AG04449 (cell line): ENCODE data around the gene GALNT7.
A peak's percentile ranks its signal among the peaks of the same experiment; 100 is the strongest.

Experiments used
- CTCF ChIA-PET: fragments of 350-600 bp; formaldehyde crosslinking; extraction: SDS; loops from one replicate; lab custom pipeline; 2021; ENCODE audit warnings: antibody characterized with exemption; lab: Yijun Ruan, JAX
- POLR2A ChIA-PET: fragments of 400-600, 350-600 bp; formaldehyde crosslinking; extraction: SDS; loops from one replicate; lab custom pipeline; 2020; ENCODE audit warnings: antibody characterized with exemption, inconsistent platforms; lab: Yijun Ruan, JAX
- DNase-seq: peaks from one replicate; pipeline ENCODE4 v3.0.0-alpha.2; 2010; ENCODE audit warnings: low read depth, low spot score
- H3K4me3 ChIP-seq: 2 replicates; pipeline ENCODE4 v1.5.1; 2011; ENCODE audit warnings: low read depth, mild to moderate bottlenecking, control low read depth, low read length
- TF ChIP-seq, protein P1 (sequence below): IDR thresholded peaks from one replicate; pipeline ENCODE4 v1.5.1; 2011; ENCODE audit warnings: mild to moderate bottlenecking, moderate library complexity, low read length, control low read depth, inconsistent platforms; ENCODE audit not compliant: insufficient read depth; ENCODE audit errors: missing control alignments

The GALNT7 gene

DNA sequence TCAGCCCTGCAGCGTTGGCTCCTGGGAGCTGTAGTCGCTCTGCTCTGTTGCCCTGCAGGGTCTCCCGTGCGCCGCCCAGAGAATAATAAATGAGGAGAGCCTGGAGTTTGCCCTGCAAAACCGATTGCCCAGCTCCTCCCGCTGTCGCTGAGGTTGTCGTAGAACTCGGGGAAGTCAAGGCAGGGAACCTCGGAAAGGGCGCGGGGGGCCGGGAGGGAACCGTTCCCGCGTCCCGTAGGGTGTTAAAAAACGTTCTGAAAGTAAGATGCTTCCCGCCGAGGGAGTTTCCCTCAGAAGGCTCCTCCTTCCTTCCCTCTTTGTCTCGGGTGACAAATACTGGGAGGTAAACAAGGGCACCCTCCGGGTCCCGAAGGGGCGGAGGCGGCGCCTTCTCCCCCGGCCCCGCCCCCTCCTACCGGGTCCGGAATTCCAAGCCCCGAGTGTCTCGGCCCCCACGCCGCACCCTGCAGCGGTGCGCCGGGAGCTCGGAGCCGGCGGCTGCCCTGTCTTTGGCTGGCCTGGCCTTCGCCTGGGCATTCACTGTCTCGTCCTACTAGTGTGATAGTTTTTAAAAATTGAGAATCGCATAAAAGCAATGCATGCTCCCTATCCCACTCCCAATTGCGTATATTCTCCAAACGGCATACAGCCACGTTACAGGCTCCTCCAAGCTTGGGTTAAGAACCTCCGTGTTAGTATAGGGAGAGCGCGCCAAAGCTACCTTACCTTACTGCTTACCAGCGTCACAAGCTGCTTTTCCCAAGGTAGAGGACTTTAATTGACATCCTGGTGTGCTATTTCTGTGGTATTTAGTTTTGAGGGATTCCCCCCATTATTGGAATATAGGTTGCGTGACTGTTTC, 166.5 kb downstream of the GALNT7 start:
- peak overlapping the region; percentile 86 for H3K4me3 ChIP-seq
- CTCF ChIA-PET = interaction anchor here (0.7 to 7.6 kb wide), 10 partner anchors 10 to 322 kb away, joined by 3 to 68 read pairs (median 3); no protein-coding TSS in a partner anchor
- POLR2A ChIA-PET = interaction anchor here (0.5 to 4.0 kb wide), 17 partner anchors 10 to 192 kb away, joined by 3 to 52 read pairs (median 4); partner anchors contain the start of gene SAP30
- TF ChIP-seq, protein P1, sequence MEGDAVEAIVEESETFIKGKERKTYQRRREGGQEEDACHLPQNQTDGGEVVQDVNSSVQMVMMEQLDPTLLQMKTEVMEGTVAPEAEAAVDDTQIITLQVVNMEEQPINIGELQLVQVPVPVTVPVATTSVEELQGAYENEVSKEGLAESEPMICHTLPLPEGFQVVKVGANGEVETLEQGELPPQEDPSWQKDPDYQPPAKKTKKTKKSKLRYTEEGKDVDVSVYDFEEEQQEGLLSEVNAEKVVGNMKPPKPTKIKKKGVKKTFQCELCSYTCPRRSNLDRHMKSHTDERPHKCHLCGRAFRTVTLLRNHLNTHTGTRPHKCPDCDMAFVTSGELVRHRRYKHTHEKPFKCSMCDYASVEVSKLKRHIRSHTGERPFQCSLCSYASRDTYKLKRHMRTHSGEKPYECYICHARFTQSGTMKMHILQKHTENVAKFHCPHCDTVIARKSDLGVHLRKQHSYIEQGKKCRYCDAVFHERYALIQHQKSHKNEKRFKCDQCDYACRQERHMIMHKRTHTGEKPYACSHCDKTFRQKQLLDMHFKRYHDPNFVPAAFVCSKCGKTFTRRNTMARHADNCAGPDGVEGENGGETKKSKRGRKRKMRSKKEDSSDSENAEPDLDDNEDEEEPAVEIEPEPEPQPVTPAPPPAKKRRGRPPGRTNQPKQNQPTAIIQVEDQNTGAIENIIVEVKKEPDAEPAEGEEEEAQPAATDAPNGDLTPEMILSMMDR = no peak
- no peak for DNase-seq

DNA sequence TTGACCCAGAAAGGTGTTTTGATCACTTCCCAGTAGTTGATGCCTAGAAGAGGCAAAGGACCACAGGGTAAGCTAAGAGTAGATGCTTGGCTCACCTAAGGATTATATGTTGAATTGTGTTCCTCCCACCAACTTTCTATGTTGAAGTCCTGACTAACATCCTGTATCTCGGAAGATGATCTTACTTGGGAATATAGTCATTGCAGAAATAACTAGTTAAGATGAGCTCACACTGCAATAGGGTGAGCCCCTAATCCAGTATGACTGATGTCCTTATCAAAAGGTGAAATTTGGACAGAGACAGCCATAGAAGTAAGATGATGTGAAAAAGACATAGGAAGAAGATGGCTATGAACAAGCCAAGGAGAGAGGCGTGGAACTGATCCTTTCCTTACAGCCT, 168.9 kb downstream of the GALNT7 start:
- H3K4me3 ChIP-seq = no peak overlapping the region
- TF ChIP-seq, protein P1 = no peak
- no peak for DNase-seq
- CTCF ChIA-PET = no interaction called here
- POLR2A ChIA-PET = interaction anchor here (0.6 to 1.0 kb wide), 2 partner anchors 33 to 34 kb away, joined by 3 read pairs; partner anchors contain the start of gene SAP30

DNA sequence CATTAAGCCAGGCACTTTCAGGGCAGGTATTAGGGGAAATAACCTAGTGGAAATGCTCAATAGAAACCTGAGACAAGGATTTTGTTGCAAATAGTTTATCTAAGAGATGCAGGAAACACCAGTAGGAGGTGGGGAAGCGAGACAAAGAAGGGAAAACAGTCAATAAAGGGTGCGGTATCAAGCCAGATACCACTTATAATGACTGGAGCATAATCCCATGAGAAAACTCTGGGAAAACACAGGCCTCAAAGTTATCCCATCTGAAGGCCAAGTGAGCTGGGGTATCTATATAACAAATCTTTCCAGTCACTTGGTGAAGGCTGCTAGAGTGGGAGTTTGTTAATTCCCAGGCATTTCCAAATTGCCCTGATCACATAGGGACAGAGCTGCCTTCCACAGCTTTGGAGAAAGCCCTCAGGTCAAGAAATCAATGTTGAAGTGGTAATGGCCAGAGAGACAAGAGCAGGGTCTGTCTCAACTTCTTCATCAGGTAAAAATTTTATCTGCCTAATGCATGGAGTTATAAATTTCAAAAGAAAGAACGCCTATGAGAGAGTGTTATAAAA, 175.3 kb downstream of the GALNT7 start:
- no peak for DNase-seq
- ChIA-PET POLR2A (no interaction called here), CTCF (interaction anchor here (1.9 kb wide), 1 partner anchor 25 kb away, joined by 6 read pairs; no protein-coding TSS in a partner anchor)
- no peak overlapping the region for H3K4me3 ChIP-seq
- TF ChIP-seq, protein P1 = no peak

DNA sequence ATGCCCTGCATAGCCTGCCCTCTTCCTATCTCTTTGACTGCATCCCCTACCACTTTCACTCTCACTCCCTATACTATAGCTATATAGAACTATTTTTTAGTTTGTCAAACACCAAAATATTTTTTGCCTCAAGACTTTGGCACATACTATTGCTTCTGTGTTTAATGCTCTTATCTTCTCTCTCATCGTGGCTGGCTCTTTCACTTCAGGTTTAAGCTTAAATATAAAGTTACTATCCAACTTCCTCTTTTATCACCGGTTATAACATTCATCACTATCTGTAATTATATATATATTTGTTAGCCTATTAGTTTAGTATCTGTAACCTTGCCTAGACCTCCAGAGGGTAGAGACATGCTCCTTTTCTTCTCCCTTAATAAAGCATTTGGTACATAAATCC, 177.0 kb downstream of the GALNT7 start:
- POLR2A ChIA-PET = interaction anchor here (0.9 to 2.6 kb wide), 3 partner anchors 11 to 25 kb away, joined by 3 to 22 read pairs (median 3); partner anchors contain the start of genes HMGB2 and SAP30
- H3K4me3 ChIP-seq = no peak overlapping the region
- DNase-seq = no peak
- CTCF ChIA-PET = interaction anchor here (0.7 to 2.7 kb wide), 5 partner anchors 10 to 74 kb away, joined by 3 to 20 read pairs (median 5); no protein-coding TSS in a partner anchor
- TF ChIP-seq, protein P1 = no peak

DNA sequence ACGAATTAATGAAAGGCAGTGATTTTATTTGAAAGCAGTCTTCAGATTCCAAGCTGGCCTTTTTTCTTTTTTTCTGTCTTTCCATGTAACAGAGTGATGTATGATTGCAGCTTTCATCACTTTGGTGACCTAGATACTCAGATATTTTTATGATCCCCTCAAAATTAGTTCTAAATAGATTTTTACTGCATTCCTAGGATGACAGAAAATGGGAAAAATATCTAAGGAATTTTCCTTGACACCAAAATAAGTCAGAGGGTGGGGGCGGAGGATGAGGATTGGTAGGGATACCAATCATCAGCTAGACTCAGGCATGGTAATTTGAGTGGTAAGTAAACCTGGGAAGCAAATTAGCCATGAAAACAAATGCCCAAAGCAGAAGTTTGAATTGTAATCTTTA, 177.5 kb downstream of the GALNT7 start:
- TF ChIP-seq, protein P1 = no peak
- POLR2A ChIA-PET = interaction anchor here (0.6 to 2.6 kb wide), 4 partner anchors 11 to 24 kb away, joined by 3 to 22 read pairs (median 3); partner anchors contain the start of genes HMGB2 and SAP30
- no peak for DNase-seq
- H3K4me3 ChIP-seq = no peak overlapping the region
- CTCF ChIA-PET = interaction anchor here (1.0 to 2.7 kb wide), 3 partner anchors 10 to 15 kb away, joined by 4 to 20 read pairs (median 9); no protein-coding TSS in a partner anchor

DNA sequence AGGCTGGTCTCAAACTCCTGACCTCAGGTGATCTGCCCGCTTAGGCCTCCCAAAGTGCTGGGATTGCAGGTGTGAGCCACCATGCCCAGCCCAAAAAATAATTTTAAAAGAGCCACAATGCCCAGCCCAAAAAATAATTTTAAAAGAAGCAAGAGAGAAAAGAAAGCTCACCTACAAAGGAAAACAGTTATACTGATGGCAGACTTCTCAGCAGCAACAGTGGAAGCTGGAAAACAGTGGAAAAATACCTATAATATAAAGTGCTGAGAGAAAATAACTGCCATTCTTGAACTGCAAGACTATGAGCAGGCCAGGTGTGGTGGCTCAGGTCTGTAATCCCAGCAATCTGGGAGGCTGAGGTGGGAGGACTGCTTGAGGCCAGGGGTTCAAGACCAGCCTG, 178.9 kb downstream of the GALNT7 start:
- POLR2A ChIA-PET = interaction anchor here (2.6 kb wide), 1 partner anchor 13 kb away, joined by 22 read pairs; the partner anchor contains the start of gene HMGB2
- CTCF ChIA-PET = interaction anchor here (0.9 to 2.7 kb wide), 4 partner anchors 9 to 28 kb away, joined by 3 to 20 read pairs (median 4); no protein-coding TSS in a partner anchor
- DNase-seq = no peak
- H3K4me3 ChIP-seq = no peak overlapping the region
- TF ChIP-seq, protein P1 = no peak
